SH-SY5Y (cell line): ENCODE data around the gene B4GALT2.

Experiments used
- GATA2 ChIP-seq: IDR thresholded peaks from 2 replicates; pipeline ENCODE4 v1.6.1; 2011; ENCODE audit warnings: mild to moderate bottlenecking, low read depth, low read length
- GATA3 ChIP-seq: IDR thresholded peaks from 2 replicates; pipeline ENCODE4 v1.6.1; 2011; ENCODE audit warnings: low read depth, mild to moderate bottlenecking, low read length, moderate library complexity

DNA sequence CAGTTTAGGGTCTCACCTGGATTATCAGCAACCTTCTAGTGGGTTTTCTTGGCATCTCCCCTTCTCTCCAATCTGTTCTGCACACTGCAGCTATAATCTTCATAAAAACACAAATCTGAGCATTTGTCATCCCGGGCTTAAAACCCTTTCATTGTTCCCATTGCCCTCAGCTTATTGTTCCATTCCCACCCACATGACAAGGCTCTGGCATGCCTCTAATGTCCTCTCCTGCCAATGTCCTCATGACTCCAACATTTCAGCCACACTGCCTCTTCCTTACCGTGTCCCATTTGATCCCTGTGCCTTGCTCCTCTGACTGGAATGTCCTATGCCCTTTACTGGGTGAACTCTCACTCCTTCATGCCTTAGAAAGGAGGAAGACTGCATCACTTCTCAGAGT is 16.7 kb upstream of the B4GALT2 start:
- TF ChIP-seq GATA3 (no peak), GATA2 (no peak)
